GOT3 (cell line): ENCODE data around the gene SUSD6.
"Not testable (repeated sequence)": the region's sequence is repeated elsewhere in the genome, so short reads cannot be mapped to it uniquely, and the experiment has no call there.

Source experiments
- DNase-seq: peaks from one replicate; lab custom pipeline; 2025; ENCODE audit warnings: mixed read lengths; lab: John Stamatoyannopoulos, UW

The SUSD6 gene

GRCh38 chr14:69695322-69696203 lies 84.2 kb downstream of the SUSD6 start:
- DNase-seq = no peak

GRCh38 chr14:69696204-69696527 lies 84.8 kb downstream of the SUSD6 start:
- no peak for DNase-seq

DNA sequence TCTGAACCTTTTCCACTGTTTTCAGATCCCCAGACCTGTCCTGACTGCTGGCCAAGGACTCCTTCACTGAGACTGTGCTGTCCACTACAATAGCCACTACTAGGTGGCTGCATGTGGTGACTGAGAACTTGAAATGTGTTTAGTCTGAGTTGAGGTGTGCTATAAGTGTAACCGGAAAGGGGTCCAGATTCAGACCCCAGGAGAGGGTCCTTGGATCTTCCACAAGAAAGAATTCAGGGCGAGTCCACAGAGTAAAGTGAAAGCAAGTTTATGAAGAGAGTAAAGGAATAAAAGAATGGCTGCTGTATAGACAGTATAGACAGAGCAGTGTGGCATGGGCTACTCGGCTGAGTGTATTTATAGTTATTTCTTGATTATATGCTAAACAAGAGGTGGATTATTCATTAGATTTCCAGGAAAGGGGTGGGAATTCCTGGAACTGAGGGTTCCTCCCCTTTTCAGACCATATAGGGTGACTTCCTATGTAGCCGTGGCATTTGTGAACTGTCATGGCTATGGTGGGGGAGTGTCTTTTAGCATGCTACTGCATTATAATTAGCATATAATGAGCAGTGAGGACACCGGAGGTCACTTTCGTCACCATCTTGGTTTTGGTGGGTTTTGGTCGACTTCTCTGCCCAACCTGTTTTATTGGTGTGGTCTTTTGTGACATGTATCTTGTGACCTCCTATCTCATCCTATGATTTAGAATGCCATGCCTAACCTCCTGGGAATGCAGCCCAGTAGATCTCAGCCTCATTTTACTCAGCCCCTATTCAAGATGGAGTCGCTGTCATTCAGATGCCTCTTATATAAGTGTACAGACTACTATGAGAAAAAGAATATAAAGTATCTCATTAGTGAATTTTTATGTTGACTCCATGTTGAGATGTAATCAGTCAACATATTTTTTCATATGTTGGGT lies 85.5 kb downstream of the SUSD6 start:
- DNase-seq = no peak

DNA sequence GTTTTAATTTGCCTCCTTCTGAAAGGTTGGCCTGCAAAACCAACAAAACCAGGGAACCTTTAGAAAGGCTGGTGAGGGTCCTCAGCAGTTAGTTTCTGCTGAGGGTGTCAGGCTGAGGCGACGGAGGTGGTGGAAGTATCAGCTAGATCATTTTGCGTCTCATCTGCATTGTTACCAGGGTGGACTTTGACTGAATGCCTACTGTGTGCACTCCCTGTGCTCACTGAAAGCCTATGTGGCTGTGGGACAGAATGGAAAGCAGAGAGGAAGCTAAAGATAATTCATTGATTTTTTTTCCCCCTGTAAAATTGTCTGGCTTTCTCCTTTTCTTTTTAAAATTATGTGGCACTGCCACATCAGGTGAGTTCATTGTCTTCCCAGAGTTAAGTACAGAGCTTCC lies 87.2 kb downstream of the SUSD6 start:
- DNase-seq = no peak

GRCh38 chr14:69699243-69699642 lies 87.8 kb downstream of the SUSD6 start:
- not testable (repeated sequence) for DNase-seq

GRCh38 chr14:69699748-69700303 lies 88.4 kb downstream of the SUSD6 start:
- DNase-seq = no peak

GRCh38 chr14:69700575-69700974 lies 89.2 kb downstream of the SUSD6 start:
- no peak for DNase-seq

DNA sequence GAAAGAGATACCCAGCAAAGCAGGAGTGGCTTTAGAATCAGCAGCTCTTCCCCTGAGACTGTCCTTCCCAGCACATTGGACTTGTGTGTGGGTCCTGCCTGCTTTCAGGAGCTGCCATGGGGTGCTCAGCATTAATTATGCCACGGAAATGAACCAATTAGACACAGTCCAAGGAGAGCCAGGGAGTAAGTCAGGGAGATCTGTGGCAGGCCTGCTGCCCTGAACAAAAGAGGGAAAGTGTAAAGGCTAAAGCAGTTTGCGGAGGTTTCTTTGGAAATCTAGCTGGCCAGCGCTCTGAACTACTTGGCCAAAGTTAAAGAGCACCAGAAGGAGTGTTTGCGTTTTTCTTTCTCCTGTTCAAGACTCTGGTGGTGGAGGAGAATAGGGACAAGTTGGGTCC lies 89.9 kb downstream of the SUSD6 start:
- no peak for DNase-seq

DNA sequence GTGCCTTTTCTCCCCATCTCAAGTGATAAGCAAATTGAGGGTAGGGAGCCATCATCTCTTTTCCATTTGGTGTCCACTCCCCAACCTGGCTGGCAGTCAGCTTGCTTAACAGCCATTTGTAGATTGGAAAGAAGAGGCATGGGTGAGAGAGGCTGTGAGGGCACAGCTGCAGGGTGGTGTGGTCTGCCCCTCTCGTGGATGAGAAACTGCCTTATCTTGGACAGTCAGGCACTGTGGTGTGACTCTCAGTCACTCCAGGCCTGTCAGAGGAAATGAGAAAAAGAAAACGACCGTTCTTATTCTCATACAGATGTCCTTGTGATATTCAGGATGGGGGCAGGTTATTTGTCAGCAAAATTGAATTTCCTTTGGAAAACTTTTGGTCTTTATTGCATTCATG lies 90.5 kb downstream of the SUSD6 start:
- DNase-seq = no peak

GRCh38 chr14:69703047-69704039 lies 91.9 kb downstream of the SUSD6 start:
- DNase-seq = no peak

- no peak for DNase-seq
These were observed 92.9 kb downstream of the SUSD6 start for GRCh38 chr14:69704319-69704718.

GRCh38 chr14:69705706-69706105 lies 94.3 kb downstream of the SUSD6 start:
- DNase-seq = no peak

DNA sequence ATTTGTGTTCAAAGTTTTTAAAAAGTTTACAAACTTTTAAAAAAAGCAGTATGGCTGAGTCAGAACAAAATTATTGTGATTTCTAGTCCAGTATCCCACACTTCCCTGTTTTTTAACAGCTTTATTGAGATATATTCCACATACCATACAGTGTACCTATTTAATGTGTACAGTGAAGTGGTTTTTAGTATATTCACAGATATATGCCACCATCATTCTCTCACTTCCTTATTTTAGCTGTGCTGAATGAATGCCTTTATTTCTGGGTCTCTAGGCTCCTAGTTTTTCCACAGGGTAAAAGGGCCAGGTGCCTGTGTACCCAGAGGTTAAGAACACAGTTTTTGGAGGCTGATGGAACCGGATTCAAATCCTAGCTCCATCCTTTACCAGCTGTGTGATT lies 96.7 kb downstream of the SUSD6 start:
- no peak for DNase-seq

- DNase-seq = no peak
These were observed 97.5 kb downstream of the SUSD6 start for GRCh38 chr14:69708586-69709560.

- no peak for DNase-seq
These were observed 99.0 kb downstream of the SUSD6 start for GRCh38 chr14:69710378-69710777.

DNA sequence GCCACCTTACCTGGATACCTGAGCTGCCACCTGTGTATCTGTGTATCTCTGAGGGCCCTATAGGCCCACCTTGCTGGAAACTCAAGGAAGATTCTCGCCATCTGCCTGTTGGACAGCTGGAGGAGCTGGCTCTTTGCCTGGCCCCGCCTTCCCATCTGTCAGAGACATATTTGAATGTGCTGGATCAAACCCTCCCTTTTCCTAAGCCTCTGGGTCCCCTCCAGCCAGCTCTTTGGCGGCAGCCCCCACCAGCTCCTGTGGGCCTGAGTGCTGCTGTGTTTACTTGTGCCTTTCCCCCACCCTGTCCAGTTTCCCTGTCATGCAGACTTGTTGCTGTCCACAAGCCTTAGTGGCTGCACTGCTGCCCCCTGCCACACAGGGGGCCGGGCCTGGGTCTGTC lies 99.7 kb downstream of the SUSD6 start:
- no peak for DNase-seq

DNA sequence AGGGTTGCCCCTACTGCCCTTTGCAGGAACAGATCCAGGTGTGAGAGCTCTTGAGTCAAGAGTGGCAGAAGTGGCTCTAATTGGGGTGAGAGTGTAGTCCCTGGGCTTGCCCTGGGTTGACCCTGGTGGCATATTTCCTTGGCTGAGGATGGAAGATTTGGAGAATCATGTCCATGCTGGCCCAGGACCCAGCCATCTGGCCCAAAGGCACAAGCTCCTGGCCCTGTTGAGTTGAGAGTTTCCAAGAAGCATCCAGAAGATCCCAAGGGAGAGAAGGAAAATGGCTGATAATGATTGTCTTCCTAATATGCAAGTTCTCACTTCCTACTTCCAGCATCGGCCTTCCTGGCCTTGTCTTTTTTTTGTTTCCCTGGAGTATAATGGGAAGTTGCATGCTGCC lies 100.1 kb downstream of the SUSD6 start:
- DNase-seq = no peak

- no peak for DNase-seq
These were observed 100.6 kb downstream of the SUSD6 start for GRCh38 chr14:69711881-69712560.

DNA sequence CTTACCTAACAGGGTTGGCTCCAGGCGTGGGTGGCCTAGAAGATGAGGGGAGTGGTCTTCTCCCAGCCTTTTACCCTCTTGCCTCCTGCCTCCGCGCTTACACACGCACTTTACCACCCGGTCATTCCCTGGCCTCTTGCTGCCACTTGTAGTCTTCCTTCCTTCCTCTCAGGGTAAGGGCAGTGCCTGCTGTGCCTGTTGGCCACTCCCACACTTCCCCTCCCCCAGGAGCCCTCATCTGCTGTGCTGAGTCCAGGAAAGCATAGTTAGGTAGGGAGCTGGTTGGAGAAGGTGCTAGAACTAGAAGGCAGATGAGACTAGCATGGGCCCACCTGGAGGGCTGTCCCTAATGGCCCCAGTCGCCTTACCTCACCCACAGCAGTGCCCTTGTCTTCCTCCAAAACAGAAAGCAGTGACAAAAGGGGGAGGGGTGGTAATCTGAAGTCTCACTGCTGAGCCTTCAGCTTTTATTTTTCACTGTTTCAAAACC lies 101.2 kb downstream of the SUSD6 start:
- no peak for DNase-seq
